A673 (cell line): Measurements from ENCODE around the gene ATP5PD. TPM values are rescaled to one million over a fixed set of nuclear protein-coding genes. Genes with fewer than 3 reads are reported as not detected.
"Not testable (repeated sequence)": the region's sequence is repeated elsewhere in the genome, so short reads cannot be mapped to it uniquely, and the experiment has no call there.

Experiments used
- BruUV-seq: library from RNA; stranded (reverse); fragments of 400-500 nt; replicated peaks from 2 replicates; lab custom pipeline; 2021; lab: Mats Ljungman, UMichigan
- CTCF ChIA-PET: fragments of 300-600 bp; sonication (Branson Sonifier 250); formaldehyde crosslinking; loops from one replicate; lab custom pipeline; 2022; ENCODE audit warnings: antibody characterized with exemption; lab: Charles Lee
- POLR2A ChIA-PET: fragments of 300-600 bp; sonication (Branson Sonifier 250); formaldehyde crosslinking; loops from one replicate; lab custom pipeline; 2022; ENCODE audit warnings: antibody characterized with exemption; ENCODE audit not compliant: low non-redundant PET; lab: Charles Lee
- DNase-seq: peaks from one replicate; pipeline ENCODE4 v3.0.0-alpha.2; 2015; ENCODE audit warnings: low spot score
- H3K27ac ChIP-seq: fragments of 200-600 bp; sonication (generic); 2 replicates; pipeline ENCODE4 v1.5.1; 2016; ENCODE audit warnings: mixed run types, low read depth, mild to moderate bottlenecking, mixed read lengths, antibody characterized with exemption, low read length; ENCODE audit not compliant: poor library complexity, severe bottlenecking
- H3K27me3 ChIP-seq: fragments of 200-600 bp; sonication (generic); replicated peaks from 2 replicates; pipeline ENCODE4 v1.6.1; 2017; ENCODE audit warnings: mixed run types, low read depth, mild to moderate bottlenecking, mixed read lengths, antibody characterized with exemption, low read length; ENCODE audit not compliant: insufficient read depth, poor library complexity
- H3K36me3 ChIP-seq: fragments of 200-600 bp; sonication (generic); 2 replicates; pipeline ENCODE4 v1.6.1; 2016; ENCODE audit warnings: mixed run types, mild to moderate bottlenecking, mixed read lengths, antibody characterized with exemption, low read length; ENCODE audit not compliant: insufficient read depth, poor library complexity, severe bottlenecking
- H3K4me1 ChIP-seq: fragments of 200-600 bp; sonication (generic); 2 replicates; pipeline ENCODE4 v1.6.1; 2017; ENCODE audit warnings: mixed run types, mild to moderate bottlenecking, mixed read lengths, antibody characterized with exemption, low read length; ENCODE audit not compliant: insufficient read depth, poor library complexity, severe bottlenecking
- H3K4me3 ChIP-seq: fragments of 200-600 bp; sonication (generic); 2 replicates; pipeline ENCODE4 v1.5.1; 2016; ENCODE audit warnings: low read depth, mixed run types, mild to moderate bottlenecking, mixed read lengths, low read length; ENCODE audit not compliant: poor library complexity, severe bottlenecking
- H3K9me3 ChIP-seq: fragments of 200-600 bp; sonication (generic); 2 replicates; pipeline ENCODE4 v1.6.1; 2016; ENCODE audit warnings: mixed run types, low read depth, mild to moderate bottlenecking, mixed read lengths, antibody characterized with exemption, low read length; ENCODE audit not compliant: poor library complexity, severe bottlenecking
- EZH2 ChIP-seq: fragments of 200-600 bp; sonication (generic); IDR thresholded peaks from 2 replicates; pipeline ENCODE4 v1.6.1; 2017; ENCODE audit warnings: borderline replicate concordance, low read depth, mild to moderate bottlenecking, mixed read lengths, antibody characterized with exemption, low read length; ENCODE audit not compliant: poor library complexity, severe bottlenecking
- intact Hi-C: fragments of 100-400 bp; cut with micrococcal nuclease; formaldehyde crosslinking; loops from one replicate; pipeline ENCODE4 v1.10.0; 2022; ENCODE audit not compliant: unreplicated experiment
- total RNA-seq: library from RNA; stranded (reverse); gene quantifications from 2 replicates; pipeline ENCODE4 v1.2.3, GENCODE V29; 2021
- TF ChIP-seq, protein P1 (sequence below): fragments of 300-800, 200-600 bp; sonication (generic); conservative IDR thresholded peaks from 2 replicates; pipeline ENCODE4 v1.5.1; 2017; ENCODE audit warnings: low read depth, mild to moderate bottlenecking, antibody characterized with exemption, low read length, moderate library complexity, mixed read lengths

ATP5PD gene
- total RNA-seq, 1 experiment from 2014 or later, result 291 TPM

DNA sequence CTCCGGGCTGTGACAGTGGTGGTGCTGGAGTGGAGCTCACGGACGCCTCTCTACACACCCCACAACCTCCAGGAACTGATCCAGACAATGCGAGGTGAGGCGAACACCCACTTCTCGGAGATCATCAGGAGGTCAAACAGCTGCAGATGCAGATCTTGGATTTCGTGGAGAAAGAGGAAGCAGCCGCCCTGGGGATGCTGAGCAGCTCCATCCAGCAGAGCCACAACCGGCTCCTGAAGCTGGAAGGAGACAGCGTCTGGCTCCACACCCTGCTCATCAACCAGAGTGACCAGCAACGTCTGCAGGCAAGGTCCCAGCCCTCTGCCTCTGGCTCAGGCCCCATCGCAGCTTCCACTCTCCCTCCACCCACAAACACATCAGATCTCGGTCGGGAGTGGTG is 27.8 kb upstream of the ATP5PD start:
- ChIA-PET POLR2A (no interaction called here), CTCF (no interaction called here)
- no peaks in the 10 kb centered on the region for H3K9me3 ChIP-seq
- intact Hi-C loops, result no loop called here
- no peak overlapping the region for H3K4me3 ChIP-seq
- DNase-seq, result no peak
- peaks cover 15% of the 10 kb centered on the region for H3K4me1 ChIP-seq
- no peak overlapping the region for H3K27ac ChIP-seq
- H3K27me3 ChIP-seq, result no peaks in the 10 kb centered on the region
- TF ChIP-seq, protein P1, sequence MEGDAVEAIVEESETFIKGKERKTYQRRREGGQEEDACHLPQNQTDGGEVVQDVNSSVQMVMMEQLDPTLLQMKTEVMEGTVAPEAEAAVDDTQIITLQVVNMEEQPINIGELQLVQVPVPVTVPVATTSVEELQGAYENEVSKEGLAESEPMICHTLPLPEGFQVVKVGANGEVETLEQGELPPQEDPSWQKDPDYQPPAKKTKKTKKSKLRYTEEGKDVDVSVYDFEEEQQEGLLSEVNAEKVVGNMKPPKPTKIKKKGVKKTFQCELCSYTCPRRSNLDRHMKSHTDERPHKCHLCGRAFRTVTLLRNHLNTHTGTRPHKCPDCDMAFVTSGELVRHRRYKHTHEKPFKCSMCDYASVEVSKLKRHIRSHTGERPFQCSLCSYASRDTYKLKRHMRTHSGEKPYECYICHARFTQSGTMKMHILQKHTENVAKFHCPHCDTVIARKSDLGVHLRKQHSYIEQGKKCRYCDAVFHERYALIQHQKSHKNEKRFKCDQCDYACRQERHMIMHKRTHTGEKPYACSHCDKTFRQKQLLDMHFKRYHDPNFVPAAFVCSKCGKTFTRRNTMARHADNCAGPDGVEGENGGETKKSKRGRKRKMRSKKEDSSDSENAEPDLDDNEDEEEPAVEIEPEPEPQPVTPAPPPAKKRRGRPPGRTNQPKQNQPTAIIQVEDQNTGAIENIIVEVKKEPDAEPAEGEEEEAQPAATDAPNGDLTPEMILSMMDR, result no peak
- no peak for TF ChIP-seq EZH2
- H3K36me3 ChIP-seq, result no peaks in the 10 kb centered on the region
- no TSS peak for BruUV-seq

GRCh38 chr17:75073618-75074047 is 26.9 kb upstream of the ATP5PD start:
- Histone ChIP-seq H3K4me3 (no peak overlapping the region), H3K36me3 (no peaks in the 10 kb centered on the region), H3K27me3 (no peaks in the 10 kb centered on the region), H3K9me3 (no peaks in the 10 kb centered on the region), H3K27ac (no peak overlapping the region), H3K4me1 (peaks cover 6% of the 10 kb centered on the region)
- ChIA-PET CTCF (interaction anchor here (0.8 kb wide), 1 partner anchor 19 kb away, joined by 5 read pairs; no protein-coding TSS in a partner anchor), POLR2A (interaction anchor here (0.6 kb wide), 1 partner anchor 332 kb away, joined by 7 read pairs; no protein-coding TSS in a partner anchor)
- DNase-seq, result no peak
- intact Hi-C loops, result no loop called here
- TF ChIP-seq, protein P1, result no peak
- no peak for TF ChIP-seq EZH2
- BruUV-seq, result no TSS peak

- H3K27ac ChIP-seq, H3K9me3 ChIP-seq, BruUV-seq, DNase-seq, H3K4me1 ChIP-seq, H3K36me3 ChIP-seq, H3K27me3 ChIP-seq, H3K4me3 ChIP-seq, intact Hi-C loops: not testable (repeated sequence)
- ChIA-PET CTCF (interaction anchor here (0.6 to 0.8 kb wide), 2 partner anchors 19 to 31 kb away, joined by 5 to 6 read pairs; no protein-coding TSS in a partner anchor), POLR2A (interaction anchor here (0.6 kb wide), 1 partner anchor 333 kb away, joined by 7 read pairs; no protein-coding TSS in a partner anchor)
Observed at GRCh38 chr17:75072909-75073308, 26.1 kb upstream of the ATP5PD start.

- CTCF ChIA-PET, POLR2A ChIA-PET: not testable (repeated sequence)
Observed at GRCh38 chr17:75071478-75072271, 24.9 kb upstream of the ATP5PD start.

More at GRCh38 chr17:75071478-75072271, 24.9 kb upstream of the ATP5PD start:
- DNase-seq, H3K4me3 ChIP-seq, H3K27ac ChIP-seq, H3K4me1 ChIP-seq, H3K27me3 ChIP-seq, H3K36me3 ChIP-seq, H3K9me3 ChIP-seq, BruUV-seq, intact Hi-C loops: not testable (repeated sequence)
